GM12865 (cell line): Measurements from ENCODE around the gene CEP89.
"Not testable (repeated sequence)": the region's sequence is repeated elsewhere in the genome, so short reads cannot be mapped to it uniquely, and the experiment has no call there.

Experiments
- DNase-seq: peaks from one replicate; pipeline ENCODE4 v3.0.0; 2010; ENCODE audit warnings: low read depth
- H3K4me3 ChIP-seq: 2 replicates; pipeline ENCODE4 v1.5.1; 2011; ENCODE audit warnings: mild to moderate bottlenecking, low read depth, low read length, control low read depth
- TF ChIP-seq, protein P1 (sequence below): IDR thresholded peaks from 2 replicates; pipeline ENCODE4 v1.5.1; 2011; ENCODE audit warnings: low read length, control low read depth, low read depth, inconsistent platforms; ENCODE audit not compliant: insufficient read depth; ENCODE audit errors: missing control alignments

Gene CEP89

DNA sequence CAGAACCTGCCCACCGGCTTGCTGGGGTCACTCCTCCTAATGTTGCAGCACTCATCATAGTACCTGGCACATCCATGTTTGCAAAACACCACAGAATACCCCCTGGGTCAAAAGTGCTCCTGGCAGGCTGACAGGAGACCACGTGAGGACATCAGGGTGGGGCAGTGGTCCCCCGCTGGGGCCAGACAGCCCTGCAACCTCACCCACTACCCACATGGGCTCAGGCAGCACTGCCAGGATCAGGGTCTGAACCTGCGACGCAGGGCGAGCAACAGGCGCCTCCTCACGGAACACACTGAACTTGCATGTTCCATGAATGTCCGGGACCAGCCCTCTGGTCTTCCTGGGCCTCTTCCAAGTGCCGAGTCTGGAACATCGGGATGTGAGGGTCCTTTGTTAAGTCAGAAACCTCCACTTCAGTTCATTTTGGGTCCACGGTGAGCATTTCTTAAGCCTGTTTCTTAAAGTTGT, 100.7 kb downstream of the CEP89 start:
- no peak for DNase-seq
- TF ChIP-seq, protein P1, sequence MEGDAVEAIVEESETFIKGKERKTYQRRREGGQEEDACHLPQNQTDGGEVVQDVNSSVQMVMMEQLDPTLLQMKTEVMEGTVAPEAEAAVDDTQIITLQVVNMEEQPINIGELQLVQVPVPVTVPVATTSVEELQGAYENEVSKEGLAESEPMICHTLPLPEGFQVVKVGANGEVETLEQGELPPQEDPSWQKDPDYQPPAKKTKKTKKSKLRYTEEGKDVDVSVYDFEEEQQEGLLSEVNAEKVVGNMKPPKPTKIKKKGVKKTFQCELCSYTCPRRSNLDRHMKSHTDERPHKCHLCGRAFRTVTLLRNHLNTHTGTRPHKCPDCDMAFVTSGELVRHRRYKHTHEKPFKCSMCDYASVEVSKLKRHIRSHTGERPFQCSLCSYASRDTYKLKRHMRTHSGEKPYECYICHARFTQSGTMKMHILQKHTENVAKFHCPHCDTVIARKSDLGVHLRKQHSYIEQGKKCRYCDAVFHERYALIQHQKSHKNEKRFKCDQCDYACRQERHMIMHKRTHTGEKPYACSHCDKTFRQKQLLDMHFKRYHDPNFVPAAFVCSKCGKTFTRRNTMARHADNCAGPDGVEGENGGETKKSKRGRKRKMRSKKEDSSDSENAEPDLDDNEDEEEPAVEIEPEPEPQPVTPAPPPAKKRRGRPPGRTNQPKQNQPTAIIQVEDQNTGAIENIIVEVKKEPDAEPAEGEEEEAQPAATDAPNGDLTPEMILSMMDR: no peak
- no peak overlapping the region for H3K4me3 ChIP-seq

GRCh38 chr19:32869966-32870573, 101.7 kb downstream of the CEP89 start:
- no peak for DNase-seq
- no peak overlapping the region for H3K4me3 ChIP-seq
- TF ChIP-seq, protein P1: no peak

- no peak for DNase-seq
- no peak within 1 kb of the TSS for H3K4me3 ChIP-seq
- TF ChIP-seq, protein P1: no peak
Observed at GRCh38 chr19:32869369-32869965, 102.3 kb downstream of the CEP89 start, which contains the start of gene SLC7A9. TSS of gene SLC7A9 (minus strand) at chr19:32869767. CDS start at chr19:32868534, 1,233 bp downstream.

DNA sequence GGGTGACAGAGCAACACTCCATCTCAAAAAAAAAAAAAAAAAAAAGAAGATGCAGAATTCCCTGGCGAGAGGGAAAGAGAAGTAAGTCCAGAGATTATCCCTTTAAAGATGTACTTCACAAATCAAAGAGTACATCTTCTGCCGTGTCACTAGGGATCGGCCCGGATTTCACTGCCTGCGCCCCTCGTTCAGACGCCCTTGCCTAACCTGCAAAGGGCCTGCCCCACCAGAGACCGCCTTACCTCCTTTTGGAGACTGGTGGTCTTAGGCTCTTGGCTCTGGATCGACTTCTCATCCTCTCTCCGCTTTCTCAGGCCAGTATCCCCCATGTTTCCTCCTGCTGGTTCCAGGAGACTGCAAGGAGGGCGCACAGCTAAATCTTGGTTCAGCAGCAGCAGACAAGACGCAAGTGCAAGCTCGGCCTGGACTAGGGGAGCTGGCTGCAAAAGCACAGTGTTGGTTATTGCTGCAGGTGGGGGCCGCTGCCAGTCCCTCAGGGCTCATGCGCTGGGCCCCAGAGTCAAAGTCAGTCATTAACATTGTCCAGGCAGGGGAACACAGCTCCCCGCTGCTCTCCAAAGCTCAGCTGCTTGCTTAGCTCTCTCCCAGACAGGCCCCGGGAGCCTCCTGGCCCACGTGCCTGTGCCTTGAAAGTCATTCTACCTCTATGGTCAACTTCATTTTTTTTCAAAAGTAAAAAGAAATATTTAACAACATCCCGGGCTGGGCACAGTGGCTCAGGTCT, 103.4 kb downstream of the CEP89 start:
- no peak for DNase-seq
- no peak overlapping the region for H3K4me3 ChIP-seq
- TF ChIP-seq, protein P1: no peak

DNA sequence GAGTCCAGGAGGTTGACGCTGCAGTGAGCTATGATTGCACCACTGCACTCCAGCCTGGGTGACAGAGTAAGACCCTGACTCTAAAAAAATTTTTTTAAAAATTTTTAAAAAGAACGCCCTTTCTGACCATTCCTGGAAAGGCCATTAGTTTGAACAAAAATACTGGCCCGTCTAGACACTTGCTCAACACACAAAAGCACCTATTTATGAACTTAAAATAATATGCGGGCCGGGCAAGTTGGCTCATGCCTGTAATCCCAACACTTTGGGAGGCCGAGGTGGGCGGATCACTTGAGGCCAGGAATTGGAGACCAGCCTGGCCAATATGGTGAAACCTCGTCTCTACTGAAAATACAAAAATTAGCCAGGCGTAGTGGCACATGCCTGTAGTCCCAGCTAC, 104.3 kb downstream of the CEP89 start:
- not testable (repeated sequence) for DNase-seq, H3K4me3 ChIP-seq

DNA sequence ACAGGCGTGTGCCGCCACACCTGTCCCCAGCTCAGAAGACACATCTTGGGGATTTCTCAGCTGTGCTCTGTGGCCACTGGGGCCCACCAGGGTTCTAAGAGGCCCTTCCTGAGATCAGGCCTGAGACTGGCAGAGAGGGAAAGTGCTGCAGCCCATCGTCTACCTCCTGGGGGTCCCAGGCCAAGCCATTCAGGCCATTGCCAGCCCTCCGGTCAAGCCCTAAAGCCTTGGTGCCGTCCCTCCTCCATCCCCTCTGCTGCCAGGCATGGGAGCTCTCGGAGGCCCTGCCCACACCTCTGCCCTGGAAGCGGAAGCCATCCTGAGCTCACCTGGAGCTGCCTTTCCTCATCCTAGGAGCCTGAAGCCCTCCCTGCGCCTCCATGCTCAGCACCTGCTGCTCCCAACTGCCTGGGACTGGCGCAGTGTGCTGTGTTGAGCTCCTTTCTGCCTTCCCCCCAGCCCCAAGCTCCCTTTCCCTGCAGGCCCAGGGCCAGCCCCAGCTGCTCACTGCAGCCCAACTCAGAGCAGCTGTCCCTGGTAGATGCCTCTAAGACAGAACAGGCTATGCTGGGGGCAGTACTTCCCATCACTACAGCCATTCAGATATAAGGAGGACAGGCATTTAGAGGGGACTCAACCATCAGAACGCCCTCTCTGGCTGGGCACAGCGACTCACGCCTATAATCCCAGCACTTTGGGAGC, 105.0 kb downstream of the CEP89 start:
- DNase-seq: no peak
- TF ChIP-seq, protein P1: no peak
- H3K4me3 ChIP-seq: no peak overlapping the region

DNA sequence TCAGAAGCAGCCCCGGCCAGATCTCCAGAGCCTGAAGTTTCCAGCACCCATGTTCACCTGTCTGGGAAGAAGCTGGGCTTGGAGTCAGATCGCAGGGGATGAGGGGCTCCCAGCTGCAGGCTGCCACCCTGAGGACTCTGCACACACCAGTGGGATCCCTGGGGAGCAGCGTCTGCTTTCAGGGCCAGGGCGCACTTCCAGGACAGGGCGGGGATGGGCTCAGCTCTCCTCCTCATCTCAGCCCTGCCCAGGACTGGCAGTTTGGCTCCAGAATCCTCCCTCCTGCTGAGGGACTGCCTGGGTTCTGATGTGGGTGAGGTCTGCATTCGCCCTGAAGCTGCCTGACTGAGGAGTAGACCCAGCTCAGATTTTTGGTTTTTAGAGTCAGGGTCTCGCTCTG, 105.7 kb downstream of the CEP89 start:
- TF ChIP-seq, protein P1: no peak
- DNase-seq: no peak
- H3K4me3 ChIP-seq: no peak overlapping the region
